Activated T-cell treated with anti-CD3 and anti-CD28 coated beads for 4 hours (primary cell): ENCODE data around the gene DLX6.
"Not testable (repeated sequence)": the region's sequence is repeated elsewhere in the genome, so short reads cannot be mapped to it uniquely, and the experiment has no call there.

Experiments
- DNase-seq: peaks from one replicate; pipeline ENCODE4 v3.0.0-alpha.2; 2020

Gene DLX6

GRCh38 chr7:97024209-97025129, 19.1 kb downstream of the DLX6 start, which contains the start of gene DLX5:
Gene DLX5, minus strand, starts transcription at chr7:97024831. Its CDS starts 208 bp downstream, at chr7:97024623.
- DNase-seq = no peak

- no peak for DNase-seq
Measured at GRCh38 chr7:97025130-97025499, 19.8 kb downstream of the DLX6 start.

- no peak for DNase-seq
Measured at GRCh38 chr7:97025983-97026714, 20.8 kb downstream of the DLX6 start.

- DNase-seq = no peak
Measured at GRCh38 chr7:97026715-97027426, 21.5 kb downstream of the DLX6 start.

- peak; percentile 52 for DNase-seq
Measured at GRCh38 chr7:97027427-97028234, 22.3 kb downstream of the DLX6 start.

- DNase-seq = not testable (repeated sequence)
Measured at GRCh38 chr7:97034213-97034852, 29.0 kb downstream of the DLX6 start.

GRCh38 chr7:97039374-97040065, 34.2 kb downstream of the DLX6 start:
- DNase-seq = no peak

GRCh38 chr7:97043281-97043680, 37.9 kb downstream of the DLX6 start:
- no peak for DNase-seq
